OCI-LY1 (cell line): ENCODE results near the gene ZNRF1.

Experiments
- H2AFZ ChIP-seq: fragments of 200-600 bp; sonication (generic), shearing (Covaris generic); 2 replicates; pipeline ENCODE4 v1.6.0; 2014; ENCODE audit warnings: antibody characterized with exemption, mild to moderate bottlenecking, low read length
- H3F3A ChIP-seq: fragments of 200-600 bp; sonication (generic), shearing (Covaris generic); 2 replicates; pipeline ENCODE4 v1.6.0; 2014; ENCODE audit warnings: mild to moderate bottlenecking, antibody characterized with exemption, low read length, moderate library complexity; ENCODE audit not compliant: insufficient read depth
- H3K27ac ChIP-seq: fragments of 200-600 bp; sonication (generic); 2 replicates; pipeline ENCODE4 v1.5.1; 2014; ENCODE audit warnings: low read length, mixed run types, mild to moderate bottlenecking, low read depth; ENCODE audit not compliant: poor library complexity, severe bottlenecking
- H3K27me3 ChIP-seq: fragments of 200-600 bp; sonication (generic); 2 replicates; pipeline ENCODE4 v1.6.0; 2014; ENCODE audit warnings: antibody characterized with exemption, mild to moderate bottlenecking, low read length, moderate library complexity; ENCODE audit not compliant: insufficient read depth
- H3K36me3 ChIP-seq: fragments of 200-600 bp; sonication (generic); 2 replicates; pipeline ENCODE4 v1.6.1; 2014; ENCODE audit warnings: mild to moderate bottlenecking, antibody characterized with exemption, low read length, moderate library complexity, mixed read lengths; ENCODE audit not compliant: insufficient read depth
- H3K4me1 ChIP-seq: fragments of 200-600 bp; sonication (generic); 2 replicates; pipeline ENCODE4 v1.5.1; 2014; ENCODE audit warnings: mild to moderate bottlenecking, low read length, moderate library complexity; ENCODE audit not compliant: insufficient read depth, severe bottlenecking
- H3K4me2 ChIP-seq: fragments of 200-600 bp; sonication (generic), shearing (Covaris generic); 2 replicates; pipeline ENCODE4 v1.6.1; 2014; ENCODE audit warnings: low read length
- H3K4me3 ChIP-seq: fragments of 200-600 bp; sonication (generic); 2 replicates; pipeline ENCODE4 v1.5.1; 2014; ENCODE audit warnings: low read length, low read depth, mild to moderate bottlenecking, mixed read lengths; ENCODE audit not compliant: poor library complexity, severe bottlenecking
- H3K79me2 ChIP-seq: fragments of 200-600 bp; shearing (Covaris generic); 2 replicates; pipeline ENCODE4 v1.6.1; 2016; ENCODE audit warnings: mixed run types, low read length, mixed read lengths; ENCODE audit not compliant: insufficient read depth
- H3K9ac ChIP-seq: fragments of 200-600 bp; sonication (generic), shearing (Covaris generic); 2 replicates; pipeline ENCODE4 v1.6.1; 2014; ENCODE audit warnings: mild to moderate bottlenecking, low read length, mixed read lengths
- H3K9me2 ChIP-seq: fragments of 200-600 bp; sonication (generic), shearing (Covaris generic); 2 replicates; pipeline ENCODE4 v1.6.1; 2014; ENCODE audit warnings: low read depth, mild to moderate bottlenecking, low read length, mixed read lengths
- H3K9me3 ChIP-seq: fragments of 200-600 bp; shearing (Covaris generic); 2 replicates; pipeline ENCODE4 v1.6.1; 2014; ENCODE audit warnings: low read length, mixed read lengths
- H4K20me1 ChIP-seq: fragments of 200-600 bp; sonication (generic), shearing (Covaris generic); 2 replicates; pipeline ENCODE4 v1.6.0; 2016; ENCODE audit warnings: mild to moderate bottlenecking, low read length; ENCODE audit not compliant: insufficient read depth
- CTCF ChIP-seq: fragments of 200-600 bp; sonication (generic), shearing (Covaris generic); IDR thresholded peaks from 2 replicates; pipeline ENCODE4 v1.5.1; 2017; ENCODE audit warnings: mild to moderate bottlenecking, antibody characterized with exemption, low read length, moderate library complexity, mixed read lengths
- EZH2 ChIP-seq: fragments of 200-600 bp; sonication (generic), shearing (Covaris generic); IDR thresholded peaks from 2 replicates; pipeline ENCODE4 v1.8.0; 2017; ENCODE audit warnings: borderline replicate concordance, mixed run types, mild to moderate bottlenecking, antibody characterized with exemption, low read length, moderate library complexity, mixed read lengths

The ZNRF1 gene

GRCh38 chr16:75110637-75111513 lies 112.1 kb downstream of the ZNRF1 start:
- Histone ChIP-seq H3K4me1 (peaks cover 42% of the 10 kb centered on the region), H3K9me3 (no peaks in the 10 kb centered on the region), H3K4me2 (peak overlapping the region; percentile 56), H2AFZ (no peak overlapping the region), H3K79me2 (no peaks in the 10 kb centered on the region), H3K4me3 (peak overlapping the region; percentile 26), H3F3A (no peaks in the 10 kb centered on the region), H3K27me3 (no peaks in the 10 kb centered on the region), H3K27ac (peak overlapping the region; percentile 33), H3K9ac (peak overlapping the region; percentile 5; the same call in 1 of the 2 replicates), H3K36me3 (no peaks in the 10 kb centered on the region), H3K9me2 (no peaks in the 10 kb centered on the region), H4K20me1 (no peaks in the 10 kb centered on the region)
- no peak for TF ChIP-seq EZH2
- TF ChIP-seq CTCF = peak; percentile 79

- H3K9me3 ChIP-seq = no peaks in the 10 kb centered on the region
- peak overlapping the region; percentile 56; the same call in 1 of the 2 replicates for H3K4me2 ChIP-seq
- no peaks in the 10 kb centered on the region for H3K79me2 ChIP-seq
- H3K4me1 ChIP-seq = peaks cover 42% of the 10 kb centered on the region
- no peak overlapping the region for H3K4me3 ChIP-seq
- H3F3A ChIP-seq = no peaks in the 10 kb centered on the region
- H2AFZ ChIP-seq = no peak overlapping the region
- no peak overlapping the region for H3K27ac ChIP-seq
- H3K9me2 ChIP-seq = no peaks in the 10 kb centered on the region
- TF ChIP-seq CTCF = 0 out of 2 replicates have a peak, but pooled peaks have one; percentile 2
- TF ChIP-seq EZH2 = no peak
- no peaks in the 10 kb centered on the region for H3K36me3 ChIP-seq
- H4K20me1 ChIP-seq = no peaks in the 10 kb centered on the region
- H3K27me3 ChIP-seq = no peaks in the 10 kb centered on the region
- no peak overlapping the region for H3K9ac ChIP-seq
Observed at GRCh38 chr16:75111514-75111940, 112.7 kb downstream of the ZNRF1 start.

GRCh38 chr16:75111961-75112733 lies 113.3 kb downstream of the ZNRF1 start:
- no peaks in the 10 kb centered on the region for H3F3A ChIP-seq
- H3K4me1 ChIP-seq = peaks cover 42% of the 10 kb centered on the region
- H3K79me2 ChIP-seq = no peaks in the 10 kb centered on the region
- no peaks in the 10 kb centered on the region for H3K27me3 ChIP-seq
- no peaks in the 10 kb centered on the region for H3K9me2 ChIP-seq
- no peak overlapping the region for H3K4me3 ChIP-seq
- H3K9ac ChIP-seq = no peak overlapping the region
- TF ChIP-seq CTCF (no peak), EZH2 (no peak)
- H3K4me2 ChIP-seq = no peak overlapping the region
- H3K9me3 ChIP-seq = no peaks in the 10 kb centered on the region
- H2AFZ ChIP-seq = no peak overlapping the region
- no peaks in the 10 kb centered on the region for H4K20me1 ChIP-seq
- no peaks in the 10 kb centered on the region for H3K36me3 ChIP-seq
- H3K27ac ChIP-seq = no peak overlapping the region
